ENCODE data around the gene INTS15.

The INTS15 gene

DNA sequence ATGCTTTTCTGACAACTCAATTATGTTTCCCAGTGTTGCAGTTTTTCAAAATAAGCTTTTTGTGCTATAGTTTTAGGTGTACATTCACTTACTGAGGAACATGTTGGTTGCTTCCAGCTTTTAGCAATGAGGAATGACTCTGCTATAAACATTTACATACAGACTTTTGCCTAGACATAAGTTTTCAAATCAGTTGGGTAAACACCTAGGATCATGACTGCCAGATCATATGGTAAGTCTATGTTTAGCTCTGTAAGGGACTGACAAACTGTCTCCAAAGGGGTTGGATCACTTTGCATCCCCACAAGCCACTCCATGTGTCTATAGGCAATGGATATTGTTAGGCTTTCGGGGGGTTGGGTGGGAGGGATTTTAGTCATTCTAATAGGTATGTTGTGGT lies 27.7 kb upstream of the INTS15 start:
- no peak for DNase-seq (ENCODE audit: low spot score)
- Histone ChIP-seq H3K27me3 (ENCODE audit: control insufficient read depth in 3 of 3, insufficient read depth in 3 of 3, low read depth in 1 of 3, low read length in 3 of 3) (no peaks in the 10 kb centered on the region), H3K36me3 (replicated peaks in 1 of 2; ENCODE audit: control insufficient read depth in 2 of 2, insufficient read depth in 2 of 2, low read length in 2 of 2) (no peaks in the 10 kb centered on the region), H3K9ac (ENCODE audit: low read depth, low read length, poor library complexity) (no peak overlapping the region), H3K79me1 (ENCODE audit: low read depth, low read length) (no peaks in the 10 kb centered on the region), H3K27ac (replicated peaks; ENCODE audit: low read length) (no peak overlapping the region), H4K91ac (ENCODE audit: low read depth, low read length, poor library complexity) (no peak overlapping the region), H2BK120ac (ENCODE audit: low read depth, low read length) (no peak overlapping the region), H3K9me3 (replicated peaks in 1 of 2; ENCODE audit: control insufficient read depth in 2 of 2, insufficient read depth in 1 of 2, low read depth in 1 of 2, low read length in 2 of 2) (no peaks in the 10 kb centered on the region), H3K23ac (ENCODE audit: low read depth, low read length, poor library complexity) (no peak overlapping the region), H3K4ac (ENCODE audit: low read length) (no peak overlapping the region), H3K18ac (ENCODE audit: low read length) (no peak overlapping the region), H3K4me1 (ENCODE audit: control insufficient read depth in 2 of 2, insufficient read depth in 1 of 2, low read depth in 1 of 2, low read length in 2 of 2) (no peaks in the 10 kb centered on the region), H3K14ac (ENCODE audit: low read length) (no peak overlapping the region), H2AFZ (ENCODE audit: low read length) (no peak overlapping the region), H2BK12ac (ENCODE audit: low read length) (no peak overlapping the region), H4K8ac (ENCODE audit: low read depth, low read length) (no peak overlapping the region), H2AK5ac (ENCODE audit: low read depth, low read length) (no peak overlapping the region), H3K4me2 (ENCODE audit: insufficient read depth, low read length, poor library complexity, severe bottlenecking) (no peak overlapping the region), H2BK15ac (ENCODE audit: low read length) (no peak overlapping the region), H3K4me3 (ENCODE audit: low read length in 2 of 2) (no peak overlapping the region), H2BK5ac (ENCODE audit: low read length) (no peak overlapping the region)
- no CpG with 5 or more reads among the region's 1 CpG for WGBS, 2 donors (ENCODE audit: extremely low coverage in 2 of 2, insufficient read length in 2 of 2, insufficient replicate concordance in 1 of 2)

DNA sequence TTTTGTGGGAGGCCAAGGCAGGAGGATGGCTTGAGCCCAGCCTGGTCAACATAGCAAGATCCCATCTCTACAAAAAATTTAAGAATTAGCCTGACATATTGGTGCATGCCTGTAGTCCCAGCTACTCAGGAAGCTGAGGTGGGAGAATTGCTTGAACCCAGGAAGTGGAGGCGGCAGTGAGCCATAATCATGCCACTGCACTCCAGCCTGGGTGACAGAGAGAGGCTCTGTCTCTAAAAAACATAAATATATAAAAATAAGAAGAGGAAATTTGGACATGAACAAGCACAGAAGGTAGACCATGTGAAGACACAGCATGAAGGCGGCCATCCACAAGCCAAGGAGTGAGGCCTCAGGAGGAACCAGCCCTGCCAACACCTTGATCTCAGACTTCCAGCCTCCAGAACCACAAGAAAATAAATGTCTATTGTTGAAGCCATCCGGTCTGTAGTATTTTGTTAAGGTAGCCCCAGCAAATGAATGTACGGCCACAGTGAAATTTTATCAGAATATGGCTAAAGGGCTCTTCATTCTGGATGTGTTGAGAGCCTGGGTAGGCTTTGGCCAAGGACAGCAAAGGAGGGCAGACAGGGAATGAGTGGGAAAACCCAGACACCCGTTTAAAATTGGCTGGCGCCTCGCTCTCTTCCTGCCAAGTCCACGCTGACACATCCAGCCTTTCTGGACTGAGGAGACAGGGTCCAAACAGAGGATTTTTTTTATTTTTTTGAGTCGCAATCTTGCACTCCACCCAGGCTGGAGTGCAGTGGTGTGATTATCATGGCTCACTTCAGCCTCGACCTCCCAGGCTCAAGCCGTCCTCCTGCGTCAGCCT lies 25.7 kb upstream of the INTS15 start:
- Histone ChIP-seq H3K4ac (ENCODE audit: low read length) (no peak overlapping the region), H3K14ac (ENCODE audit: low read length) (no peak overlapping the region), H3K9me3 (replicated peaks in 1 of 2; ENCODE audit: control insufficient read depth in 2 of 2, insufficient read depth in 1 of 2, low read depth in 1 of 2, low read length in 2 of 2) (no peaks in the 10 kb centered on the region), H3K79me1 (ENCODE audit: low read depth, low read length) (no peaks in the 10 kb centered on the region), H2BK120ac (ENCODE audit: low read depth, low read length) (no peak overlapping the region), H2BK5ac (ENCODE audit: low read length) (no peak overlapping the region), H4K8ac (ENCODE audit: low read depth, low read length) (no peak overlapping the region), H3K36me3 (replicated peaks in 1 of 2; ENCODE audit: control insufficient read depth in 2 of 2, insufficient read depth in 2 of 2, low read length in 2 of 2) (no peaks in the 10 kb centered on the region), H3K18ac (ENCODE audit: low read length) (peak overlapping the region; percentile 38), H3K4me2 (ENCODE audit: insufficient read depth, low read length, poor library complexity, severe bottlenecking) (no peak overlapping the region), H2BK15ac (ENCODE audit: low read length) (no peak overlapping the region), H3K27ac (replicated peaks; ENCODE audit: low read length) (no peak overlapping the region), H3K4me3 (ENCODE audit: low read length in 2 of 2) (no peak overlapping the region), H2AK5ac (ENCODE audit: low read depth, low read length) (no peak overlapping the region), H3K23ac (ENCODE audit: low read depth, low read length, poor library complexity) (no peak overlapping the region), H4K91ac (ENCODE audit: low read depth, low read length, poor library complexity) (no peak overlapping the region), H3K4me1 (ENCODE audit: control insufficient read depth in 2 of 2, insufficient read depth in 1 of 2, low read depth in 1 of 2, low read length in 2 of 2) (no peaks in the 10 kb centered on the region), H2AFZ (ENCODE audit: low read length) (no peak overlapping the region), H2BK12ac (ENCODE audit: low read length) (no peak overlapping the region), H3K27me3 (ENCODE audit: control insufficient read depth in 3 of 3, insufficient read depth in 3 of 3, low read depth in 1 of 3, low read length in 3 of 3) (no peaks in the 10 kb centered on the region), H3K9ac (ENCODE audit: low read depth, low read length, poor library complexity) (no peak overlapping the region)
- no CpG with 5 or more reads among the region's 12 CpGs for WGBS, 2 donors (ENCODE audit: extremely low coverage in 2 of 2, insufficient read length in 2 of 2, insufficient replicate concordance in 1 of 2)
- no peak for DNase-seq (ENCODE audit: low spot score)

DNA sequence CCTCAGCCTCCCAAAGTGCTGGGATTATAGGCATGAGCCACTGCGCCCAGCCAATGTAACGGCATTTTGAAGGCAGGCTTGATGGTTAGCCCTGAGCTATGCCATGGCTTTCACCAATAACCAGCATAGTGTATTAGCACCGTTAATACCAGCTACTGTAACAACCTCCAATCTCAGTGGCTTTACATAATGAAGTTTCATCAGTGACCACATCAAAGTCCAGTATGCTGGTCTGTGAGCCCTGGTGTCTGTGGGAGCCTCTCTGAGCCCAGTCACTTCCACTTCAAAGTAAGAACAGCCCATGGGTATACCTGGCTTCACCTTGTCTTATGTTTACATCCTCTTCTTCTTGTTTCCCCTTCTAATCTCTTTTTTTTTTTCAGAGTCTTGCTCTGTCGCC lies 24.2 kb upstream of the INTS15 start:
- Histone ChIP-seq H3K79me1 (ENCODE audit: low read depth, low read length) (no peaks in the 10 kb centered on the region), H3K4me2 (ENCODE audit: insufficient read depth, low read length, poor library complexity, severe bottlenecking) (no peak overlapping the region), H2BK15ac (ENCODE audit: low read length) (no peak overlapping the region), H3K36me3 (replicated peaks in 1 of 2; ENCODE audit: control insufficient read depth in 2 of 2, insufficient read depth in 2 of 2, low read length in 2 of 2) (no peaks in the 10 kb centered on the region), H3K9me3 (replicated peaks in 1 of 2; ENCODE audit: control insufficient read depth in 2 of 2, insufficient read depth in 1 of 2, low read depth in 1 of 2, low read length in 2 of 2) (peaks cover 0 to 1% of the 10 kb centered on the region in 2 donors), H4K8ac (ENCODE audit: low read depth, low read length) (no peak overlapping the region), H2AFZ (ENCODE audit: low read length) (no peak overlapping the region), H2BK120ac (ENCODE audit: low read depth, low read length) (no peak overlapping the region), H2BK12ac (ENCODE audit: low read length) (no peak overlapping the region), H3K4me1 (ENCODE audit: control insufficient read depth in 2 of 2, insufficient read depth in 1 of 2, low read depth in 1 of 2, low read length in 2 of 2) (no peaks in the 10 kb centered on the region), H2AK5ac (ENCODE audit: low read depth, low read length) (no peak overlapping the region), H2BK5ac (ENCODE audit: low read length) (no peak overlapping the region), H3K9ac (ENCODE audit: low read depth, low read length, poor library complexity) (no peak overlapping the region), H3K4me3 (ENCODE audit: low read length in 2 of 2) (no peak overlapping the region), H3K27ac (replicated peaks; ENCODE audit: low read length) (no peak overlapping the region), H3K4ac (ENCODE audit: low read length) (no peak overlapping the region), H3K27me3 (ENCODE audit: control insufficient read depth in 3 of 3, insufficient read depth in 3 of 3, low read depth in 1 of 3, low read length in 3 of 3) (no peaks in the 10 kb centered on the region), H4K91ac (ENCODE audit: low read depth, low read length, poor library complexity) (no peak overlapping the region), H3K14ac (ENCODE audit: low read length) (no peak overlapping the region), H3K23ac (ENCODE audit: low read depth, low read length, poor library complexity) (no peak overlapping the region), H3K18ac (ENCODE audit: low read length) (no peak overlapping the region)
- no peak for DNase-seq (ENCODE audit: low spot score)
- WGBS, 2 donors (ENCODE audit: extremely low coverage in 2 of 2, insufficient read length in 2 of 2, insufficient replicate concordance in 1 of 2): no CpG with 5 or more reads among the region's 4 CpGs

DNA sequence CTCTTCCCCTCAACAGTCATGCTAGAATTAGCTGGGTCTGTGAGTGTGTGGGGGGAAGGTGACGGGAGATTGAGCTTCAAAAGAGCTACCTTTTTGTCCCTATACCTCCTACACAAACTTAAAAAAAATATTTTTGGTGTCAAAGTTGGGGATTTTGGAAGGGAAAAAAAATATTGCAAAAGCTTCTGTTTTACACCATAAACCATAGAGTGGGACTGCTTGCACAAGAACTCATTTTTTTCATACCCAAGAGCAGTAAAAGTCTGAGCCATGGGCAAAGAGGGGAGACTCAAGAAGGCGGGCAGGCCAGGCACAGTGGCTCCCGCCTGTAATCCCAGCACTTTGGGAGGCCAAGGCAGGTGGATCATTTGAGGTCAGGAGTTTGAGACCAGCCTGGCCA lies 21.9 kb upstream of the INTS15 start:
- no peak for DNase-seq (ENCODE audit: low spot score)
- Histone ChIP-seq H3K27me3 (ENCODE audit: control insufficient read depth in 3 of 3, insufficient read depth in 3 of 3, low read depth in 1 of 3, low read length in 3 of 3) (no peaks in the 10 kb centered on the region), H4K8ac (ENCODE audit: low read depth, low read length) (no peak overlapping the region), H3K14ac (ENCODE audit: low read length) (no peak overlapping the region), H2BK12ac (ENCODE audit: low read length) (no peak overlapping the region), H3K4me3 (ENCODE audit: low read length in 2 of 2) (no peak overlapping the region), H3K9ac (ENCODE audit: low read depth, low read length, poor library complexity) (no peak overlapping the region), H2BK5ac (ENCODE audit: low read length) (no peak overlapping the region), H2AFZ (ENCODE audit: low read length) (no peak overlapping the region), H3K4ac (ENCODE audit: low read length) (no peak overlapping the region), H3K4me1 (ENCODE audit: control insufficient read depth in 2 of 2, insufficient read depth in 1 of 2, low read depth in 1 of 2, low read length in 2 of 2) (no peaks in the 10 kb centered on the region), H3K36me3 (replicated peaks in 1 of 2; ENCODE audit: control insufficient read depth in 2 of 2, insufficient read depth in 2 of 2, low read length in 2 of 2) (no peaks in the 10 kb centered on the region), H3K79me1 (ENCODE audit: low read depth, low read length) (no peaks in the 10 kb centered on the region), H2BK15ac (ENCODE audit: low read length) (no peak overlapping the region), H3K4me2 (ENCODE audit: insufficient read depth, low read length, poor library complexity, severe bottlenecking) (peak overlapping the region; percentile 11), H2BK120ac (ENCODE audit: low read depth, low read length) (no peak overlapping the region), H2AK5ac (ENCODE audit: low read depth, low read length) (no peak overlapping the region), H3K23ac (ENCODE audit: low read depth, low read length, poor library complexity) (no peak overlapping the region), H3K9me3 (replicated peaks in 1 of 2; ENCODE audit: control insufficient read depth in 2 of 2, insufficient read depth in 1 of 2, low read depth in 1 of 2, low read length in 2 of 2) (peaks cover 0 to 1% of the 10 kb centered on the region in 2 donors), H4K91ac (ENCODE audit: low read depth, low read length, poor library complexity) (no peak overlapping the region), H3K18ac (ENCODE audit: low read length) (no peak overlapping the region), H3K27ac (replicated peaks; ENCODE audit: low read length) (no peak overlapping the region)
- WGBS, 2 donors (ENCODE audit: extremely low coverage in 2 of 2, insufficient read length in 2 of 2, insufficient replicate concordance in 1 of 2): no CpG with 5 or more reads among the region's 3 CpGs
